HCT116 (cell line): ENCODE data around the gene PRCD. TPM values are rescaled to one million over a fixed set of nuclear protein-coding genes. Genes with fewer than 3 reads are reported as not detected.

Source experiments
- ATAC-seq: fragments of 200-7000 bp; cut with Tn5 transposase; 2 replicates; pipeline ENCODE4 v1.9.1; 2020; ENCODE audit warnings: mild to moderate bottlenecking, moderate library complexity
- BruUV-seq: library from RNA; stranded (reverse); fragments of 400-500 nt; replicated peaks from 2 replicates; lab custom pipeline; 2021; lab: Mats Ljungman, UMichigan
- CTCF ChIA-PET: fragments of 300-600 bp; sonication (Branson Sonifier 250); formaldehyde crosslinking; loops from one replicate; lab custom pipeline; 2021; ENCODE audit warnings: antibody characterized with exemption; lab: Charles Lee
- POLR2A ChIA-PET: fragments of 300-600, 350-600 bp; sonication (Branson Sonifier 250); formaldehyde crosslinking; loops from one replicate; lab custom pipeline; 2021; ENCODE audit warnings: antibody characterized with exemption; lab: Charles Lee
- RAD21 ChIA-PET, 2 experiments: fragments of 300-600 bp; sonication (Branson Sonifier 250); formaldehyde crosslinking; loops; one replicate each; lab custom pipeline; 2023; ENCODE audit warnings: low total read pairs in 2 of 2; ENCODE audit not compliant: uncharacterized antibody in 2 of 2, unreplicated experiment in 2 of 2, low non-redundant PET in 1 of 2; lab: Charles Lee
- DNase-seq: peaks from one replicate; pipeline ENCODE4 v3.0.0-alpha.2; 2010; ENCODE audit warnings: low read depth, low spot score
- H2AFZ ChIP-seq: fragments of 200-600 bp; shearing (Covaris generic), sonication (generic); 2 replicates; pipeline ENCODE4 v1.6.1; 2017; ENCODE audit warnings: low read depth, mixed run types, mixed read lengths, antibody characterized with exemption, low read length; ENCODE audit not compliant: poor library complexity, severe bottlenecking
- H3K27ac ChIP-seq: 2 replicates; pipeline ENCODE4 v1.5.1; 2012; ENCODE audit warnings: low read depth, low read length
- H3K27me3 ChIP-seq: fragments of 200-600 bp; sonication (generic); 2 replicates; pipeline ENCODE4 v1.6.1; 2016; ENCODE audit warnings: mixed run types, low read length, mixed read lengths; ENCODE audit not compliant: insufficient read depth
- H3K36me3 ChIP-seq, 2 experiments: fragments of 200-500 bp in 1 of 2; fragments of 200-600 bp in 1 of 2; sonication (Bioruptor generic) in 1 of 2; sonication (generic) in 1 of 2; 2 replicates each; pipeline versions ENCODE4 v1.5.1 to v1.6.1; 2014 to 2016; ENCODE audit warnings: low read length in 2 of 2, inconsistent platforms in 1 of 2, mixed read lengths in 1 of 2, mixed run types in 1 of 2; ENCODE audit not compliant: insufficient read depth in 2 of 2, control insufficient read depth in 1 of 2
- H3K4me1 ChIP-seq, 2 experiments: fragments of 200-600 bp in 1 of 2; sonication (generic) in 1 of 2; 2 replicates each; pipeline versions ENCODE4 v1.5.1 to v1.6.1; 2012 to 2017; ENCODE audit warnings: low read length in 2 of 2, inconsistent platforms in 1 of 2, mild to moderate bottlenecking in 1 of 2, mixed read lengths in 1 of 2, mixed run types in 1 of 2, moderate library complexity in 1 of 2; ENCODE audit not compliant: insufficient read depth in 2 of 2, control insufficient read depth in 1 of 2
- H3K4me2 ChIP-seq: fragments of 200-600 bp; sonication (generic); 2 replicates; pipeline ENCODE4 v1.6.1; 2017; ENCODE audit warnings: mixed run types, low read length, mixed read lengths
- H3K4me3 ChIP-seq, 2 experiments: fragments of 200-600 bp in 1 of 2; sonication (generic) in 1 of 2; replicated peaks in 1 of 2; 2 replicates each; pipeline ENCODE4 v1.5.1; 2011 to 2016; ENCODE audit warnings: low read length in 2 of 2, control low read depth in 1 of 2, low read depth in 1 of 2, mild to moderate bottlenecking in 1 of 2, mixed read lengths in 1 of 2, mixed run types in 1 of 2
- H3K79me2 ChIP-seq: fragments of 200-600 bp; sonication (generic); 2 replicates; pipeline ENCODE4 v1.6.1; 2017; ENCODE audit warnings: mild to moderate bottlenecking, mixed run types, low read length, moderate library complexity, mixed read lengths; ENCODE audit not compliant: insufficient read depth
- H3K9ac ChIP-seq: fragments of 200-600 bp; sonication (generic); 2 replicates; pipeline ENCODE4 v1.6.1; 2016; ENCODE audit warnings: low read length, mixed read lengths
- H3K9me2 ChIP-seq: fragments of 200-600 bp; sonication (generic), shearing (Covaris generic); 2 replicates; pipeline ENCODE4 v1.6.1; 2017; ENCODE audit warnings: mixed run types, mild to moderate bottlenecking, moderate library complexity; ENCODE audit not compliant: insufficient read depth
- H3K9me3 ChIP-seq, 2 experiments: fragments of 200-500 bp in 1 of 2; fragments of 200-600 bp in 1 of 2; sonication (Bioruptor generic) in 1 of 2; sonication (generic) in 1 of 2; 2 replicates each; pipeline ENCODE4 v1.6.1; 2014 to 2017; ENCODE audit warnings: low read length in 2 of 2, mixed read lengths in 2 of 2, inconsistent platforms in 1 of 2, low read depth in 1 of 2, mild to moderate bottlenecking in 1 of 2, mixed run types in 1 of 2, moderate library complexity in 1 of 2; ENCODE audit not compliant: control insufficient read depth in 1 of 2, insufficient read depth in 1 of 2
- H4K20me1 ChIP-seq: fragments of 200-600 bp; sonication (generic), shearing (Covaris generic); 2 replicates; pipeline ENCODE4 v1.6.1; 2017; ENCODE audit warnings: mixed run types, mild to moderate bottlenecking, moderate library complexity; ENCODE audit not compliant: insufficient read depth
- EGR1 ChIP-seq: IDR thresholded peaks from 2 replicates; pipeline ENCODE4 v1.6.1; 2012; ENCODE audit warnings: low read depth
- EZH2 ChIP-seq: fragments of 200-600 bp; sonication (generic); IDR thresholded peaks from 2 replicates; pipeline ENCODE4 v1.6.1; 2017; ENCODE audit warnings: antibody characterized with exemption, mixed run types
- FOSL1 ChIP-seq: IDR thresholded peaks from 2 replicates; pipeline ENCODE4 v1.6.1; 2012; ENCODE audit warnings: low read depth
- POLR2A ChIP-seq: IDR thresholded peaks from 2 replicates; pipeline ENCODE4 v1.7.0; 2011; ENCODE audit warnings: borderline replicate concordance; ENCODE audit not compliant: insufficient read depth, insufficient read length; ENCODE audit errors: extremely low read depth
- POLR2AphosphoS5 ChIP-seq: IDR thresholded peaks from 2 replicates; pipeline ENCODE4 v1.6.1; 2011; ENCODE audit warnings: mild to moderate bottlenecking, low read depth, low read length, moderate library complexity
- SIN3A ChIP-seq: IDR thresholded peaks from 2 replicates; pipeline ENCODE4 v1.6.1; 2012; ENCODE audit warnings: low read depth
- SP1 ChIP-seq: IDR thresholded peaks from 2 replicates; pipeline ENCODE4 v1.6.1; 2012; ENCODE audit warnings: low read depth
- YY1 ChIP-seq: IDR thresholded peaks from 2 replicates; pipeline ENCODE4 v1.6.1; 2011; ENCODE audit warnings: low read length, low read depth, moderate library complexity, mild to moderate bottlenecking; ENCODE audit not compliant: insufficient replicate concordance; ENCODE audit errors: extremely low read depth
- ZFX ChIP-seq: fragments of 450-650 bp; IDR thresholded peaks from 2 replicates; pipeline ENCODE4 v1.6.1; 2017
- ZNF274 ChIP-seq: fragments of 200-500 bp; sonication (Bioruptor generic); IDR thresholded peaks from 2 replicates; pipeline ENCODE4 v1.6.1; 2014; ENCODE audit warnings: mild to moderate bottlenecking, low read depth, low read length, inconsistent platforms
- intact Hi-C: fragments of 100-400 bp; cut with micrococcal nuclease; formaldehyde crosslinking; loops from 2 replicates; pipeline ENCODE4 v1.10.0; 2022
- total RNA-seq: library from RNA; stranded (reverse); gene quantifications from one replicate; pipeline ENCODE4 v1.2.1, GENCODE V29; 2021; ENCODE audit not compliant: unreplicated experiment
- TF ChIP-seq, protein P1 (sequence below), 3 experiments: fragments of 200-600 bp in 1 of 3; sonication (generic) in 1 of 3; IDR thresholded peaks in 2 of 3; conservative IDR thresholded peaks in 1 of 3; 2 replicates each; pipeline ENCODE4 v1.5.1; 2012 to 2017; ENCODE audit warnings: low read depth in 2 of 3, low read length in 2 of 3, antibody characterized with exemption in 1 of 3, borderline replicate concordance in 1 of 3, control low read depth in 1 of 3, mild to moderate bottlenecking in 1 of 3, mixed read lengths in 1 of 3, mixed run types in 1 of 3, moderate library complexity in 1 of 3; ENCODE audit not compliant: insufficient read depth in 1 of 3
- TF ChIP-seq, protein P2 (sequence below): IDR thresholded peaks from 2 replicates; pipeline ENCODE4 v1.6.1; 2012
- TF ChIP-seq, protein P3 (sequence below): IDR thresholded peaks from 2 replicates; pipeline ENCODE4 v1.6.1; 2011; ENCODE audit warnings: mild to moderate bottlenecking, low read length, moderate library complexity; ENCODE audit not compliant: insufficient replicate concordance; ENCODE audit errors: extremely low read depth

PRCD gene
- total RNA-seq, 1 experiment from 2014 or later, result not detected

DNA sequence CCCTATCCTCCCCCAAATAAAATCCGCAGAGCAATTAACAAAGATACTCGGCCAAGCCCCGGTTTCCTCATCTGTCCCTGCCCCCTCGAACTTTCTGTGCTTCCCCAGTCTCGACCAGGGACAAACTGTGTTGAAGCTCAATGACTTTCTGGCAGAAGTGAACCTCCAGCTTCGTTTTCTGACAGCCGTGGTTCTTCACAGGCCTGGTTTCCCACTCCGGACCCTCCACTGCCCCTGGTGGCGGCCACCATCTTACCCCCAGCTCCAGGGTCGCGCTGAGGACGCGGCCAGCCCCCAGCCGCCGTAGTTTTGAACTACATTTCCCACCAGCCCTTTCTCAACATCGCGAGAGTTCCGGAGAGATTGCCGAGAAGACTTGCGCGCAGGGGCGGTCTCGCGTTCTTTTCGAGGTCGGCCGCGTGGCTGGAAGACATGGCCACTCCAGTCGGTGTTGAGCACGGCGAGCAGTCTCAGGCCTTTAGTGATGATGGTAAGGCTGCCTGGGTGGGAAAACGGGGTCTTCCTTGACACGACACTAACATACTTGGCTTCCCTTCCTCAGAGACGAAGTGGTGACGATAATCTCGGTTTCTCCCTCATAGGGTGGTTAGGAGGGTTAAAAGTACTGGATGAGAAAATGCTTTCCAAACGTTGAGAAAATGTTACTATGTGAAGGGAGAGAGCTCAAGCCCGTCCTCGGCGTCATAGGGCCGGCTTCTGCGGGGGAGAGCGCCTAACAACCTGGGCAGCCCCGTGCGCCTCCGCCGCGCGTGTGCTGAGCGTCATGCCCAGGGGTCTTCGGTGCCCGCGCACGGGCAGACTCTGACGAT lies 17.7 kb downstream of the PRCD start:
- ATAC-seq, result peak; percentile 90
- peak; percentile 98 for DNase-seq
- ChIA-PET CTCF (interaction anchor here (0.6 to 3.9 kb wide), 18 partner anchors 9 to 124 kb away, joined by 3 to 31 read pairs (median 5); partner anchors contain the start of genes PRCD and ST6GALNAC2), RAD21 (interaction anchor here in 1 of 2 experiments (1.9 to 2.1 kb wide), 2 partner anchors 67 to 124 kb away, joined by 5 to 8 read pairs; no protein-coding TSS in a partner anchor), POLR2A (interaction anchor here (0.7 to 4.0 kb wide), 24 partner anchors 10 to 127 kb away, joined by 3 to 26 read pairs (median 4); partner anchors contain the start of gene PRCD)
- H3K9me3 ChIP-seq, result no peaks in the 10 kb centered on the region
- peaks cover 17 to 43% of the 10 kb centered on the region in 2 experiments for H3K36me3 ChIP-seq
- intact Hi-C loops, result loop anchor here (1.0 kb wide), 2 partner anchors 67 to 124 kb away; no protein-coding TSS in a partner anchor
- no peaks in the 10 kb centered on the region for H3K9me2 ChIP-seq
- peaks cover 25% of the 10 kb centered on the region; the same call in 1 of the 2 replicates for H4K20me1 ChIP-seq
- H3K27me3 ChIP-seq, result no peaks in the 10 kb centered on the region
- H3K4me1 ChIP-seq, result peaks cover 12 to 41% of the 10 kb centered on the region in 2 experiments; a peak in 3 of 4 replicates
- peak overlapping the region; percentile 41 for H2AFZ ChIP-seq
- H3K4me2 ChIP-seq, result peak overlapping the region; percentile 87
- peak overlapping the region; percentile 87 for H3K27ac ChIP-seq
- peak overlapping the region; percentile 99 for H3K9ac ChIP-seq
- peaks cover 51% of the 10 kb centered on the region for H3K79me2 ChIP-seq
- TF ChIP-seq POLR2AphosphoS5 (peak; percentile 97), POLR2A (peak; percentile 97), EZH2 (no peak), FOSL1 (no peak), SIN3A (peak; percentile 94), ZNF274 (no peak), ZFX (peak; percentile 83), EGR1 (no peak; the same call in 1 of the 2 replicates), SP1 (peak; percentile 61), YY1 (peak; percentile 91)
- TF ChIP-seq, protein P1, sequence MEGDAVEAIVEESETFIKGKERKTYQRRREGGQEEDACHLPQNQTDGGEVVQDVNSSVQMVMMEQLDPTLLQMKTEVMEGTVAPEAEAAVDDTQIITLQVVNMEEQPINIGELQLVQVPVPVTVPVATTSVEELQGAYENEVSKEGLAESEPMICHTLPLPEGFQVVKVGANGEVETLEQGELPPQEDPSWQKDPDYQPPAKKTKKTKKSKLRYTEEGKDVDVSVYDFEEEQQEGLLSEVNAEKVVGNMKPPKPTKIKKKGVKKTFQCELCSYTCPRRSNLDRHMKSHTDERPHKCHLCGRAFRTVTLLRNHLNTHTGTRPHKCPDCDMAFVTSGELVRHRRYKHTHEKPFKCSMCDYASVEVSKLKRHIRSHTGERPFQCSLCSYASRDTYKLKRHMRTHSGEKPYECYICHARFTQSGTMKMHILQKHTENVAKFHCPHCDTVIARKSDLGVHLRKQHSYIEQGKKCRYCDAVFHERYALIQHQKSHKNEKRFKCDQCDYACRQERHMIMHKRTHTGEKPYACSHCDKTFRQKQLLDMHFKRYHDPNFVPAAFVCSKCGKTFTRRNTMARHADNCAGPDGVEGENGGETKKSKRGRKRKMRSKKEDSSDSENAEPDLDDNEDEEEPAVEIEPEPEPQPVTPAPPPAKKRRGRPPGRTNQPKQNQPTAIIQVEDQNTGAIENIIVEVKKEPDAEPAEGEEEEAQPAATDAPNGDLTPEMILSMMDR (IDR thresholded peaks at IDR 0.05 in 2 of 3, conservative IDR thresholded peaks at IDR 0.05 in 1 of 3; ENCODE audit: borderline replicate concordance in 1 of 3, insufficient read depth in 1 of 3, low read depth in 2 of 3, low read length in 2 of 3), result peak in 2 of 3 experiments; percentile 68; a peak in 4 of 6 replicates
- TF ChIP-seq, protein P2, sequence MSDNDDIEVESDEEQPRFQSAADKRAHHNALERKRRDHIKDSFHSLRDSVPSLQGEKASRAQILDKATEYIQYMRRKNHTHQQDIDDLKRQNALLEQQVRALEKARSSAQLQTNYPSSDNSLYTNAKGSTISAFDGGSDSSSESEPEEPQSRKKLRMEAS, result peak; percentile 100
- TF ChIP-seq, protein P3, sequence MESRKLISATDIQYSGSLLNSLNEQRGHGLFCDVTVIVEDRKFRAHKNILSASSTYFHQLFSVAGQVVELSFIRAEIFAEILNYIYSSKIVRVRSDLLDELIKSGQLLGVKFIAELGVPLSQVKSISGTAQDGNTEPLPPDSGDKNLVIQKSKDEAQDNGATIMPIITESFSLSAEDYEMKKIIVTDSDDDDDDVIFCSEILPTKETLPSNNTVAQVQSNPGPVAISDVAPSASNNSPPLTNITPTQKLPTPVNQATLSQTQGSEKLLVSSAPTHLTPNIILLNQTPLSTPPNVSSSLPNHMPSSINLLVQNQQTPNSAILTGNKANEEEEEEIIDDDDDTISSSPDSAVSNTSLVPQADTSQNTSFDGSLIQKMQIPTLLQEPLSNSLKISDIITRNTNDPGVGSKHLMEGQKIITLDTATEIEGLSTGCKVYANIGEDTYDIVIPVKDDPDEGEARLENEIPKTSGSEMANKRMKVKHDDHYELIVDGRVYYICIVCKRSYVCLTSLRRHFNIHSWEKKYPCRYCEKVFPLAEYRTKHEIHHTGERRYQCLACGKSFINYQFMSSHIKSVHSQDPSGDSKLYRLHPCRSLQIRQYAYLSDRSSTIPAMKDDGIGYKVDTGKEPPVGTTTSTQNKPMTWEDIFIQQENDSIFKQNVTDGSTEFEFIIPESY, result peak; percentile 100
- peak overlapping the region; percentile 94 to 96 for H3K4me3 ChIP-seq
- TSS peak; percentile 77 for BruUV-seq
